Measurements from ENCODE around the gene NFASC. TPM values are rescaled to one million over a fixed set of nuclear protein-coding genes. Genes with fewer than 3 reads are reported as not detected.

NFASC gene
- total and polyA plus RNA-seq, 2 donors (not counting 3 experiments of a cell fraction or from before 2014, with no cell fraction given): not detected

DNA sequence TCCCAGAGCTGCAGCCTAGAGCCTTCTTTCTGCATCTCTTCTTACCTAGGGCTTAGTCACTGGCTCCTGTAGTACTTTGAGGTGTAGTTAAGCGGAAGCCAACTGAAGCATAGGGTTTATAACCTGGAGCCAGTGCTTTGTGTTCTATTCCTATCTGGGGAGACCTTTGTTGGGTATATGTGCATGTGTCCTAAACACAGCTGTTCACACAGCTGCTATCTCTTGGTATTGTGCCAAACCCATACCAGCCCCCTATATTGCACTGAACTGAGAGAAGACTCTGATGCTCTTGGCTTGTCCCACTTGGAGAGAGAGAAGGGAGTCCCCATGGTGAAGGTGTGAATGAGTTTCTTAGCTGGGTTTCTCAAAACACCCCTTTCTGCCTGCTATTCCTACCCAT lies 17.2 kb upstream of the NFASC start:
- Histone ChIP-seq H3K79me2 (ENCODE audit: control insufficient read depth, insufficient read depth, low read length) (no peaks in the 10 kb centered on the region), H3K27ac (ENCODE audit: insufficient read depth, low read depth, low read length) (no peak overlapping the region), H2AFZ (ENCODE audit: low read depth, low read length) (no peak overlapping the region), H3K4me1 (ENCODE audit: control insufficient read depth, extremely low read depth, insufficient read depth, low read length) (no peaks in the 10 kb centered on the region), H3K4me3 (replicated peaks in 1 of 3; ENCODE audit: insufficient read depth in 1 of 3, low read depth in 1 of 3, low read length in 3 of 3) (no peak overlapping the region), H3K4me2 (ENCODE audit: insufficient read depth, low read length) (no peak overlapping the region), H3K9me3 (replicated peaks; ENCODE audit: control insufficient read depth, insufficient read depth, low read length) (no peaks in the 10 kb centered on the region), H3K9me1 (replicated peaks; ENCODE audit: control insufficient read depth, extremely low read depth, insufficient read depth, low read length) (no peaks in the 10 kb centered on the region), H3K9ac (replicated peaks; ENCODE audit: extremely low read depth, insufficient read depth, low read length) (no peak overlapping the region), H4K20me1 (replicated peaks; ENCODE audit: control insufficient read depth, extremely low read depth, insufficient read depth, low read length) (no peaks in the 10 kb centered on the region), H3K36me3 (ENCODE audit: control insufficient read depth in 2 of 2, extremely low read depth in 1 of 2, insufficient read depth in 2 of 2, low read length in 2 of 2) (no peaks in the 10 kb centered on the region), H3K27me3 (ENCODE audit: control insufficient read depth in 2 of 2, insufficient read depth in 2 of 2, low read length in 2 of 2) (no peaks in the 10 kb centered on the region)
- POLR2A ChIA-PET: no interaction called here
- TF ChIP-seq, protein P1, sequence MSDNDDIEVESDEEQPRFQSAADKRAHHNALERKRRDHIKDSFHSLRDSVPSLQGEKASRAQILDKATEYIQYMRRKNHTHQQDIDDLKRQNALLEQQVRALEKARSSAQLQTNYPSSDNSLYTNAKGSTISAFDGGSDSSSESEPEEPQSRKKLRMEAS (IDR thresholded peaks at IDR 0.05; ENCODE audit: insufficient read depth, insufficient read length): no peak
- no peak for TF ChIP-seq JUN (IDR thresholded peaks at IDR 0.05; ENCODE audit: borderline replicate concordance, insufficient read depth, insufficient read length, low read depth)
- TF ChIP-seq FOS (IDR thresholded peaks at IDR 0.05; ENCODE audit: borderline replicate concordance, insufficient read depth, low read length): no peak
- no peak for TF ChIP-seq EZH2 (IDR thresholded peaks at IDR 0.05; ENCODE audit: borderline replicate concordance, low read depth, low read length, severe bottlenecking)
- TF ChIP-seq POLR2A (IDR thresholded peaks at IDR 0.05; ENCODE audit: low read depth, low read length): no peak
- TF ChIP-seq MYC (IDR thresholded peaks at IDR 0.05; ENCODE audit: low read depth, low read length): no peak
- TF ChIP-seq GATA2 (IDR thresholded peaks at IDR 0.05; ENCODE audit: insufficient read depth, insufficient read length, low read depth, low read length): no peak
- TF ChIP-seq, protein P2, sequence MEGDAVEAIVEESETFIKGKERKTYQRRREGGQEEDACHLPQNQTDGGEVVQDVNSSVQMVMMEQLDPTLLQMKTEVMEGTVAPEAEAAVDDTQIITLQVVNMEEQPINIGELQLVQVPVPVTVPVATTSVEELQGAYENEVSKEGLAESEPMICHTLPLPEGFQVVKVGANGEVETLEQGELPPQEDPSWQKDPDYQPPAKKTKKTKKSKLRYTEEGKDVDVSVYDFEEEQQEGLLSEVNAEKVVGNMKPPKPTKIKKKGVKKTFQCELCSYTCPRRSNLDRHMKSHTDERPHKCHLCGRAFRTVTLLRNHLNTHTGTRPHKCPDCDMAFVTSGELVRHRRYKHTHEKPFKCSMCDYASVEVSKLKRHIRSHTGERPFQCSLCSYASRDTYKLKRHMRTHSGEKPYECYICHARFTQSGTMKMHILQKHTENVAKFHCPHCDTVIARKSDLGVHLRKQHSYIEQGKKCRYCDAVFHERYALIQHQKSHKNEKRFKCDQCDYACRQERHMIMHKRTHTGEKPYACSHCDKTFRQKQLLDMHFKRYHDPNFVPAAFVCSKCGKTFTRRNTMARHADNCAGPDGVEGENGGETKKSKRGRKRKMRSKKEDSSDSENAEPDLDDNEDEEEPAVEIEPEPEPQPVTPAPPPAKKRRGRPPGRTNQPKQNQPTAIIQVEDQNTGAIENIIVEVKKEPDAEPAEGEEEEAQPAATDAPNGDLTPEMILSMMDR (IDR thresholded peaks at IDR 0.05; ENCODE audit: extremely low read depth in 1 of 2, insufficient read depth in 1 of 2, low read depth in 1 of 2, low read length in 2 of 2): no peak
- TF ChIP-seq POLR2AphosphoS5 (IDR thresholded peaks at IDR 0.05; ENCODE audit: insufficient read depth, low read depth, low read length): no peak
- dilution Hi-C loops (cut with MboI; ENCODE audit: extremely low pct_ligation_motif_present, low sequenced_read_pairs) (no loop called here), intact Hi-C loops (cut with micrococcal nuclease) (no loop called here)
- FAIRE-seq (no peak), DNase-seq (ENCODE audit: low read depth, low spot score) (no peak)
- no TSS peak for BruUV-seq (replicated peaks)
- CTCF ChIA-PET: no interaction called here
